Fibroblast of the aortic adventitia (primary cell): ENCODE results near the gene GPC6. TPM values are rescaled to one million over a fixed set of nuclear protein-coding genes. Genes with fewer than 3 reads are reported as not detected.

Experiments used
- DNase-seq: peaks from one replicate; pipeline ENCODE4 v3.0.0-alpha.2; 2010; ENCODE audit warnings: low read depth
- H3K4me3 ChIP-seq: 2 replicates; pipeline ENCODE4 v1.5.1; 2011; ENCODE audit warnings: low read depth, mild to moderate bottlenecking, control low read depth, low read length, moderate library complexity
- total RNA-seq: library from RNA; depleted of rRNA; stranded (reverse); fragments of >200 nt; gene quantifications from 2 replicates; pipeline ENCODE4 v1.2.3, GENCODE V29; 2012; ENCODE audit warnings: low replicate concordance
- TF ChIP-seq, protein P1 (sequence below): IDR thresholded peaks from 2 replicates; pipeline ENCODE4 v1.5.1; 2011; ENCODE audit warnings: mild to moderate bottlenecking, low read length, control low read depth, inconsistent platforms; ENCODE audit not compliant: insufficient read depth

The GPC6 gene
- total RNA-seq, 1 donor: 92.6 TPM

DNA sequence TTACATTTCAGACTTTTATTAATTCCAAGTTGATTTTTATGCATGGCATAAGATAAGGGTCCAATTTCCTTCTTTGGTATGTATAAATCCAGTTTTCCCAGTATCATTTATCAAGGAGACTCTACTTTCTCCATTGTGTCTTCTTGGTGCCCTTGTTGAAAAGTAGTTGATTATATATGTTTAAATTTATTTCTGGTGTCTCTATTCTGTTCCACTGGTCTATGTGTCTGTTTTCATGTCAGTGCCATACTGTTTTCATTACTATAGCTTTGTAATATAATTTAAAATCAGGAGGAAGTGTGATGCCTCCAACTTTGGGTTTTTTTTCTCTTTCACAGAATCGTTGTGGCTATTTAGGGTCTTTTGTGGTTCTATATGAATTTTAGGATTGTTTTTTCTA lies 1019.9 kb downstream of the GPC6 start:
- no peak overlapping the region for H3K4me3 ChIP-seq
- TF ChIP-seq, protein P1, sequence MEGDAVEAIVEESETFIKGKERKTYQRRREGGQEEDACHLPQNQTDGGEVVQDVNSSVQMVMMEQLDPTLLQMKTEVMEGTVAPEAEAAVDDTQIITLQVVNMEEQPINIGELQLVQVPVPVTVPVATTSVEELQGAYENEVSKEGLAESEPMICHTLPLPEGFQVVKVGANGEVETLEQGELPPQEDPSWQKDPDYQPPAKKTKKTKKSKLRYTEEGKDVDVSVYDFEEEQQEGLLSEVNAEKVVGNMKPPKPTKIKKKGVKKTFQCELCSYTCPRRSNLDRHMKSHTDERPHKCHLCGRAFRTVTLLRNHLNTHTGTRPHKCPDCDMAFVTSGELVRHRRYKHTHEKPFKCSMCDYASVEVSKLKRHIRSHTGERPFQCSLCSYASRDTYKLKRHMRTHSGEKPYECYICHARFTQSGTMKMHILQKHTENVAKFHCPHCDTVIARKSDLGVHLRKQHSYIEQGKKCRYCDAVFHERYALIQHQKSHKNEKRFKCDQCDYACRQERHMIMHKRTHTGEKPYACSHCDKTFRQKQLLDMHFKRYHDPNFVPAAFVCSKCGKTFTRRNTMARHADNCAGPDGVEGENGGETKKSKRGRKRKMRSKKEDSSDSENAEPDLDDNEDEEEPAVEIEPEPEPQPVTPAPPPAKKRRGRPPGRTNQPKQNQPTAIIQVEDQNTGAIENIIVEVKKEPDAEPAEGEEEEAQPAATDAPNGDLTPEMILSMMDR: no peak
- no peak for DNase-seq

DNA sequence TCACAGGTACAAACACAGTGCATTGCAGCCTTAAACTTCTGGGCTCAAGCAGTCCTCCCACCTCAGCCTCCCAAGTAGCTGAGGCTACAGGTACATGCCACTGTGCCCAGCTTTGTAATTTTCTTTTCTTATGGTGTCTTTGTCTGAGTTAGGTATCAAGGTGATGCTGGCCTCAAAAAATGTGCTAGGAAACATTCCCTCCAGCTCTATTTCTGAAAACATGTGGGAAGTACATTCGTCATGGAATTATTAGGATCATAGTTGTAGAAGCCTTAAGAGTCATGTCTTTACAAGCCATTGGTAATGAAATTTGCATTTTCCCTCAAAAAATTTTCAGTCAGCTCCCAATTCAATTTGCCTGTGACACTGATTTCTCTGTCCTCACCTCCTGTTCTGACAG lies 1021.3 kb downstream of the GPC6 start:
- no peak overlapping the region for H3K4me3 ChIP-seq

DNA sequence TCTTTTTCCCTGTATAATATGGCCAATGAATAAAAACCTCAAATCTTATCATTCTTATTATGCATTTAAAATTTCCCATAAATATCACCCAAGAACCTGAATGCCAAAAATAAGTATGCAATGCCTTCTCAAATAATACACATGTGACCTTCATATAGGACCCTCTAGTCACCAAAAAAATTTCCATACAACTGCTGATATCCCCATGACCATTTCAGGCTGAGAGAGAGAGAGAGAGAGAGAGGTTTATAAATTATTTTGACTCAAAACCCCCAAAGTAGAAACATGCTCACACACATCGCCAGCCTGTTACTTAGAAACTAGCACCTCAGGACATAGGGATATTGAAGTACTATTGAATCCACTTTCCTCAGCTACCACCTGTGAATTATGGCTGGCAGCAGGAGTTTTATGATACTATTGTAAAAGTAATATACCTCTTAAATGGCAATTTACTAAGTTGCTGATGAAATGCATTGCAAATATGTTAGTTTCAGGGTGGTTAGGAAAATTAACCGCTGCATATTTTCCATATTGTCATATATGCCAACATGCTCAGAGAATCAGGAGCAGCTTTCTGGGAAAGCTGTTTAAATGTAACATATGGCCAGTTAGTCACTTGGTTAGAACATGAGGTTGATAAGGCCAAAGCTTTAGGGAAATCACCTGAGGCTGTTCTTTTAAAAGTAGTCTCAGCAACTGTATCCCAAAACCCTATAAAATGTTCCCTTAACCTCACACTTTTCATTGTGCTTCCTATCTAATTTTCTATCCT lies 1022.0 kb downstream of the GPC6 start:
- DNase-seq: peak; percentile 36
- no peak overlapping the region for H3K4me3 ChIP-seq
- TF ChIP-seq, protein P1: no peak

More for the DNA sequence above, 1021.3 kb downstream of the GPC6 start:
- TF ChIP-seq, protein P1: no peak
- DNase-seq: no peak

DNA sequence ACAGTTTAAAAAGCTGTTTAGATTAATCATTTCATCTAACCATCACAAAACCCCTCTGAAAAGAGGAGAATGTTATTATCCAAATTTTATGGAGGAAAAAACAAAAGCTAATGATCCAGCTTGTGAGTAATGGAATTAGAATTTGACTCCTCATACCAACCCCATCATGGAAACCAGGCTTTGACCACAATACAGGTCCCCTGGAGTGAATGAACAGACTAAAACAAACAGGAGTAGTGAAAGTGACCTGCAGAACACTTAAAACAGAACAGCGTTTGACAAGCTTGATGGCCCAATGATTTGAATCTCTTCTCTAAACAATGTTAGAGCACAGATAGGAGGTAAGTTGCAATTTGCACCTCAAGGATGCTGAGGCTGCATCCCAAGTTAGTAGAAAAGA lies 1022.9 kb downstream of the GPC6 start:
- H3K4me3 ChIP-seq: no peak overlapping the region
- peak; percentile 78 for DNase-seq
- TF ChIP-seq, protein P1: no peak

DNA sequence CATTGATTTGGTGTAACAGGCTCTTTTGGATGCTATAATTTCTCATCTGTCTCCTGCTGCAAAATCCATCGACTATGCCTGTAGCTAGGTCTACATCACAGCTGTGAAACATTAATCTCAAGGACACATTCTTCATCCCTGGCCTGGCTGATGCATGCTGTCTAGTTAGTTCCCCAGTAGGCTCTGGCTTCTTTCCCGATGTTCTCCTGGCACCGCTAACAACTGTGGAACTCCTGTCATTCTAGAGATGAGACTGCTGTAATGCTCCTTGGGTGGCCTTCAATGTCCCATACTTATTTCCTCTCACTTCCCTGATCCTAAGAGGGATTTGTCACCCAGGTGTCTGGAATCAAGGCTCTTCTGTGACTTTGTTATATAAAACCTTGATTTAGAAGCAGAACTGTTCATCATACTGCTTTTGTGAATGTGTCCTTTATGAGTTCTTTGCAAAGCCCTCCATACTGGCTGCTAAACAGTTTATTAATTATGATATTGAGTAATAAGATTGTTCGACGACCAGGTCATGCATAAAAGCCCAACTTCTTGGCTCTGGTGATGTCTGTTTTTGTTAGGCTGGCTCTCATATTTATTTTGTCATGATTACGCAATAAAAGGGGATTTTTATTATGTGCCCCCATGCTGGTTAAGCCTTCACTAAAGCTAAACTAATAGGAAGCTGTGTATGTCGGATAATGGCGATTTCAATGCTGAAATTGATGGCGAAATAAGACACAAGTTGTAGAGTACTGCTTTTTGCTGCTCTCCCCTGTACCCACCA lies 1025.4 kb downstream of the GPC6 start:
- no peak overlapping the region for H3K4me3 ChIP-seq
- TF ChIP-seq, protein P1: no peak
- DNase-seq: peak; percentile 67

DNA sequence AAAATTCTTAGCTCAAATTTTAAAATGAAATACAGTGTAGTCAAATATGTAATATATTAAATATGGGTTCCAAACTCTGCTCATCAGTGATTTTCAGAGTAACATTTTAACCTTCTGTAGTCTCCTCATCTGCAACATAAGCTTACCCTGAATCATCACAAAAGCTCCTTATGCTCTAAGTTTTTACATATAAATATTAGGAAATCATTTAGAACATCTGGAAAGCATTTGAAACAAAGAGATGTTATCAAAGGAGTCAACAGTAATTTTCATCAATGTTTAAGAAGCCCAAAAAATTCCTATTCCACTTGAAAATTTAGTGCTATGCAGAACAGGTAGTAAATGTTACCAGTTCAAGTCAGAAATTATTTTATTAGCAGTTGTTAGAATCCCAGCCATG lies 1028.1 kb downstream of the GPC6 start:
- TF ChIP-seq, protein P1: no peak
- H3K4me3 ChIP-seq: no peak overlapping the region
- peak; percentile 40 for DNase-seq
